Neural progenitor cell (in vitro differentiated cells): Measurements from ENCODE around the gene SPP2. TPM values are rescaled to one million over a fixed set of nuclear protein-coding genes. Genes with fewer than 3 reads are reported as not detected.
A peak's percentile ranks its signal among the peaks of the same experiment; 100 is the strongest.

Experiments used
- DNase-seq: peaks from one replicate; pipeline ENCODE4 v3.0.0-alpha.2; 2016; ENCODE audit warnings: low spot score
- H2AFZ ChIP-seq: fragments of 200-600 bp; sonication (generic); replicated peaks from 2 replicates; pipeline ENCODE4 v1.6.1; 2016; ENCODE audit warnings: antibody characterized with exemption
- H3F3A ChIP-seq: fragments of 200-600 bp; sonication (generic); 2 replicates; pipeline ENCODE4 v1.6.1; 2016; ENCODE audit warnings: antibody characterized with exemption, low read depth
- H3K27ac ChIP-seq: fragments of 200-600 bp; sonication (generic); 2 replicates; pipeline ENCODE4 v1.5.1; 2016; ENCODE audit warnings: mild to moderate bottlenecking
- H3K27me3 ChIP-seq: fragments of 200-600 bp; sonication (generic); 2 replicates; pipeline ENCODE4 v1.6.1; 2016; ENCODE audit warnings: mild to moderate bottlenecking, moderate library complexity
- H3K36me3 ChIP-seq: fragments of 200-600 bp; sonication (generic); 2 replicates; pipeline ENCODE4 v1.5.1; 2016
- H3K4me1 ChIP-seq: fragments of 200-600 bp; sonication (generic); 2 replicates; pipeline ENCODE4 v1.6.1; 2016; ENCODE audit warnings: mixed run types
- H3K4me2 ChIP-seq: fragments of 200-600 bp; sonication (generic); 2 replicates; pipeline ENCODE4 v1.6.1; 2016
- H3K4me3 ChIP-seq: fragments of 200-600 bp; sonication (generic); 2 replicates; pipeline ENCODE4 v1.5.1; 2016
- H3K79me2 ChIP-seq: fragments of 200-600 bp; sonication (generic); 2 replicates; pipeline ENCODE4 v1.6.1; 2016; ENCODE audit warnings: low read depth
- H3K9ac ChIP-seq: fragments of 200-600 bp; sonication (generic); 2 replicates; pipeline ENCODE4 v1.6.1; 2016
- H3K9me3 ChIP-seq: fragments of 200-600 bp; sonication (generic); 2 replicates; pipeline ENCODE4 v1.5.1; 2016; ENCODE audit warnings: low read depth
- H4K20me1 ChIP-seq: fragments of 200-600 bp; sonication (generic); 2 replicates; pipeline ENCODE4 v1.6.1; 2016; ENCODE audit warnings: low read depth
- H3K27ac Mint-ChIP-seq: 3 replicates; pipeline ENCODE4 v1.8.0; 2021; ENCODE audit warnings: mixed read lengths
- H3K27me3 Mint-ChIP-seq: 2 replicates; pipeline ENCODE4 v1.8.0; 2022; ENCODE audit warnings: low read depth, mild to moderate bottlenecking, inconsistent platforms, moderate library complexity, mixed read lengths; ENCODE audit not compliant: insufficient read depth
- H3K36me3 Mint-ChIP-seq: 3 replicates; pipeline ENCODE4 v1.8.0; 2021; ENCODE audit warnings: mixed read lengths
- H3K4me1 Mint-ChIP-seq: 3 replicates; pipeline ENCODE4 v1.8.0; 2021; ENCODE audit warnings: mixed read lengths
- H3K4me3 Mint-ChIP-seq: 3 replicates; pipeline ENCODE4 v1.8.0; 2021; ENCODE audit warnings: mild to moderate bottlenecking, moderate library complexity, mixed read lengths
- H3K9me3 Mint-ChIP-seq: 3 replicates; pipeline ENCODE4 v1.8.0; 2020; ENCODE audit warnings: mixed read lengths
- CTCF ChIP-seq: fragments of 200-600 bp; sonication (generic); IDR thresholded peaks from 2 replicates; pipeline ENCODE4 v1.5.1; 2017; ENCODE audit warnings: antibody characterized with exemption, mild to moderate bottlenecking
- EZH2 ChIP-seq: fragments of 200-600 bp; sonication (generic); IDR thresholded peaks from 2 replicates; pipeline ENCODE4 v1.6.1; 2017; ENCODE audit warnings: antibody characterized with exemption, mild to moderate bottlenecking, moderate library complexity
- EZH2phosphoT487 ChIP-seq: fragments of 200-600 bp; sonication (generic); IDR thresholded peaks from 2 replicates; pipeline ENCODE4 v1.6.1; 2017; ENCODE audit warnings: antibody characterized with exemption
- total RNA-seq: library from RNA; depleted of rRNA; stranded (reverse); fragments of >200 nt; gene quantifications from 2 replicates; pipeline ENCODE4 v1.2.3, GENCODE V29; 2015; ENCODE audit warnings: low replicate concordance

SPP2 gene
- total RNA-seq, 1 donor from 2014 or later = not detected

GRCh38 chr2:234025466-234025865 lies 25.0 kb upstream of the SPP2 start:
- Mint-ChIP-seq H3K27ac (peak overlapping the region; percentile 67), H3K36me3 (peaks cover 4% of the 10 kb centered on the region), H3K4me3 (peak overlapping the region; percentile 70), H3K27me3 (peaks cover 8% of the 10 kb centered on the region), H3K9me3 (peaks cover 25% of the 10 kb centered on the region), H3K4me1 (peaks cover 27% of the 10 kb centered on the region)
- Histone ChIP-seq H3K4me2 (no peak overlapping the region), H3K27ac (no peak overlapping the region), H3F3A (no peaks in the 10 kb centered on the region), H3K79me2 (no peaks in the 10 kb centered on the region), H3K27me3 (no peaks in the 10 kb centered on the region), H3K36me3 (no peaks in the 10 kb centered on the region), H4K20me1 (no peaks in the 10 kb centered on the region), H2AFZ (no peak overlapping the region), H3K9me3 (no peaks in the 10 kb centered on the region), H3K4me1 (peaks cover 9% of the 10 kb centered on the region), H3K9ac (no peak overlapping the region), H3K4me3 (no peak overlapping the region)
- no peak for DNase-seq
- TF ChIP-seq EZH2phosphoT487 (no peak), CTCF (no peak), EZH2 (no peak)

GRCh38 chr2:234025891-234026401 lies 24.6 kb upstream of the SPP2 start:
- Histone ChIP-seq H2AFZ (no peak overlapping the region), H3K4me3 (no peak overlapping the region), H3K36me3 (no peaks in the 10 kb centered on the region), H3K4me2 (peak overlapping the region; percentile 24), H3K27ac (no peak overlapping the region), H3K9ac (no peak overlapping the region), H3K27me3 (no peaks in the 10 kb centered on the region), H3K9me3 (no peaks in the 10 kb centered on the region), H3F3A (no peaks in the 10 kb centered on the region), H3K79me2 (no peaks in the 10 kb centered on the region), H4K20me1 (no peaks in the 10 kb centered on the region), H3K4me1 (peaks cover 9% of the 10 kb centered on the region)
- Mint-ChIP-seq H3K9me3 (peaks cover 24% of the 10 kb centered on the region), H3K4me3 (peak overlapping the region; percentile 70), H3K27ac (peak overlapping the region; percentile 67), H3K27me3 (peaks cover 10% of the 10 kb centered on the region), H3K4me1 (peaks cover 31% of the 10 kb centered on the region), H3K36me3 (peaks cover 4% of the 10 kb centered on the region)
- peak; percentile 35 for DNase-seq
- TF ChIP-seq CTCF (no peak), EZH2 (no peak), EZH2phosphoT487 (no peak)

GRCh38 chr2:234026693-234027254 lies 23.7 kb upstream of the SPP2 start:
- H3K4me3 ChIP-seq = no peak overlapping the region
- H4K20me1 ChIP-seq = no peaks in the 10 kb centered on the region
- H3K4me2 ChIP-seq = no peak overlapping the region
- no peak overlapping the region for H3K4me3 Mint-ChIP-seq
- H3K27ac Mint-ChIP-seq = no peak overlapping the region
- no peaks in the 10 kb centered on the region for H3F3A ChIP-seq
- H3K9ac ChIP-seq = no peak overlapping the region
- H3K27me3 Mint-ChIP-seq = peaks cover 13% of the 10 kb centered on the region
- H3K4me1 Mint-ChIP-seq = peaks cover 39% of the 10 kb centered on the region
- no peaks in the 10 kb centered on the region for H3K79me2 ChIP-seq
- TF ChIP-seq EZH2 (no peak), CTCF (no peak), EZH2phosphoT487 (no peak)
- peaks cover 9% of the 10 kb centered on the region for H3K4me1 ChIP-seq
- no peak overlapping the region for H3K27ac ChIP-seq
- peaks cover 4% of the 10 kb centered on the region for H3K36me3 Mint-ChIP-seq
- no peaks in the 10 kb centered on the region for H3K27me3 ChIP-seq
- H3K9me3 Mint-ChIP-seq = peaks cover 20% of the 10 kb centered on the region
- no peaks in the 10 kb centered on the region for H3K36me3 ChIP-seq
- H3K9me3 ChIP-seq = no peaks in the 10 kb centered on the region
- DNase-seq = no peak
- H2AFZ ChIP-seq = no peak overlapping the region
